CD4-positive, alpha-beta T cell treated with Interleukin-4 for 1 hour (primary cell): ENCODE results near the gene KBTBD3.
A peak's percentile ranks its signal among the peaks of the same experiment; 100 is the strongest.

ENCODE experiments used
- DNase-seq, 2 donors: peaks; one replicate each; pipeline ENCODE4 v3.0.0-alpha.2; 2020 to 2022

Gene KBTBD3

DNA sequence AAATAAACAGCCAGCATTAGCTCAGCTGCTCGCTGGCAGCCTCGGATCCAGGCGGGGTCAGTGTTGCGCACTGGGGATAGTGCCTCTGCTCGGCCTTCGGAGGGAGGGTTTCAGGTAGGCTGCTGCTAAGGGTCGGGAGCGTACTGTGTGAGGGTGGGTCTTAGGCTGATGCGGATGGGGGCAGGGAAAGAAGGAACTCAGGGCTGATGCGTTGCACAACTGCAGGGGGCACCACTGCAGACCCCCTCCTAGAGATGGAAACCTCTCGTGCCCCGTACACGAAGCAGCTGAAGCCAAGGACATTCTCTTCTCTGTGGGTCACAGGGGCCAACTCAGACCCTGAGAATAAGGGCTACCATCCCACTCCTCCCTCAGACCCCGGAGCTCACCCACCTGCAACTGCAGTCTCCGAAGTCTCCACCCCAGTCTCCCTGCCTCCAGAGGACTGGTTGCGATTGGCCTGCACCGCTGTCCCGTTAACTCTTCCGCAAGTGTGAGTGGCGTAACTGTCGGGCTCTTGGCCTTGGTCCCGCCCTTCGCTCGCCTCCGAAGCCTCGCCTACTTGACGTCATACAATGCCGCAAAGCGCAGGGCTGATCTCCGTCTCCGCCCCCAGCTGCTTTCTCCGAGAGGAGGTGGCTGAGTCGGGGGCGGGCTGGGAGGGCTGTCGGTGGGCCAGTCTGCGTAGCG lies at the start of gene KBTBD3:
Gene KBTBD3 (minus strand): TSS at position 429 of the 690 bp plus-strand sequence. CDS start 18,250 bp downstream, outside the sequence.
- DNase-seq = peak; percentile 99

- DNase-seq = no peak
Measured at GRCh38 chr11:106121570-106122320, 44.6 kb upstream of the KBTBD3 start.

DNA sequence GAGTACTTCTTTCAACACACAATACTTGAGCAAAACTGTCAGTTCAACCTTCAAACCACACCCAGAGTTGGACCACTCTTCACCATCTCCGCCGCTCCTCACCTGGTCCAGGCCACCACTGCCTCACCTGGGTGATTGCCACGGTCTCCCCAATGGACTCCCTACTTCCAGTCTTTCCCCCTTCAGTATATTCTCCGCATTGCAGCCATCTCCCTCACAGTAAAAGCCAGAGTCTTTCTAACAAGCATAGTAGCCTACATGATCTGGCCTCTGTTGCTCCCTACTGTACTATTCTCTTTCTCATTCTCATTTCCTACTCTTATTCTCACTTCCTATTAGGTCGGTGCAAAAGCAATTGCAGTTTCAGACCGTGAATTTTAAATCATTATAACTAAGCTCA lies 28.8 kb upstream of the KBTBD3 start:
- no peak for DNase-seq

- no peak for DNase-seq
Measured at GRCh38 chr11:106101819-106102218, 24.7 kb upstream of the KBTBD3 start.

DNA sequence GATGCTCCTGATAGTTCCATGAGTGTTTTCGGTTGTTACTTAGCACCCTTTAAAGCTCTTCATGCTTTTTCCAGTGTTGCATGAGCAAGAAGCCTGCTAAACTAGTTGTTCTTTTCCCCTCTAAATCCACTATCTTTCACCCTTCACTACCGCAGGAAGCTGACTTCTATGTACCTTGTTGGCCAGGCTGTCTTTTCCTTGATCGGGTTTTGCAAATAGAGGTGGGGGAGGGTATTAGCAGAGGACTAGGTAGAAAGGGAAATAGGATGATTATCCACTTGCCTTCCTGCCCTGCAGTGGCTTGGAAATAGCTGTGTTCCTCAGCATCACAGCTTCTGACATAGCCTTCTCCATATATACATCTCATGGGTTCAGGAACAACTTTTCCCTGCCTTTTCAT lies 24.2 kb upstream of the KBTBD3 start:
- no peak for DNase-seq

GRCh38 chr11:106098893-106099553 lies 21.9 kb upstream of the KBTBD3 start:
- no peak for DNase-seq

DNA sequence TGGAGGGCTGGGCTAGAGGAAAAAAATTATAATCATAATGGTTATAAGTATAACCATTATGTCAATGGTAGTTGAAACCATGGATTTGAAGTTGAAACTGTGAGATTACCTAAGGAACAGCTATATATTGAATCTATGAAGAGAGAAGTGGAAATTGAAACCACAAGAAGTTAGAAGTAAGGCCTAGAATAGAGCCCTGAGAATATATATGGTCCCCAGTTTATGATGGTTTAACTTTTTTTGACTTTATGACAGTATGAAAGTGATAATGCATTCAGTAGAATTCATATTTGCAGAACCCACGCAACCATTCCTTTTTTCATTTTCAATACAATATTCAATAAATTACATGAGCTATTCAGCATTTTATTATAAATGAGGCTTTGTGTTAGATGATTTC lies 15.3 kb upstream of the KBTBD3 start:
- DNase-seq = no peak

- DNase-seq = no peak
Measured at GRCh38 chr11:106091480-106092123, 14.5 kb upstream of the KBTBD3 start.

DNA sequence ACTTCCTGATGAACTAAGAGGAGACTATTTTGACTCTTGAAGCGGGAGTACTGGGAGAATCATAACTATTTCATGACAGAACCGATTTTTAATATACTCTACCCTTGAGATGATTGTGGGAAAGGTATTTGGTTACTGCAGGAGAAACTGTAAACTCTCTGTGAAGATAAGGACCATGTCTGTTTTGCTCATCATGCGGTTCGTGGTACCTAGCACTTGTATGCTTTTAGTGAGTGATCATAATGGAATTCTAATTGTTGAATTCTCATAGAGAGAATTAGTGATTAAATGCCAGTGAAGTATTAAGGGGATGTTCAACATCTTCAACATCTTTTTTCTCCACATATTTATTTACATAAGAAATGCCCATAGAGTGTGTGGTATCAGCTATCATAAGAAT lies 11.7 kb upstream of the KBTBD3 start:
- no peak for DNase-seq

DNA sequence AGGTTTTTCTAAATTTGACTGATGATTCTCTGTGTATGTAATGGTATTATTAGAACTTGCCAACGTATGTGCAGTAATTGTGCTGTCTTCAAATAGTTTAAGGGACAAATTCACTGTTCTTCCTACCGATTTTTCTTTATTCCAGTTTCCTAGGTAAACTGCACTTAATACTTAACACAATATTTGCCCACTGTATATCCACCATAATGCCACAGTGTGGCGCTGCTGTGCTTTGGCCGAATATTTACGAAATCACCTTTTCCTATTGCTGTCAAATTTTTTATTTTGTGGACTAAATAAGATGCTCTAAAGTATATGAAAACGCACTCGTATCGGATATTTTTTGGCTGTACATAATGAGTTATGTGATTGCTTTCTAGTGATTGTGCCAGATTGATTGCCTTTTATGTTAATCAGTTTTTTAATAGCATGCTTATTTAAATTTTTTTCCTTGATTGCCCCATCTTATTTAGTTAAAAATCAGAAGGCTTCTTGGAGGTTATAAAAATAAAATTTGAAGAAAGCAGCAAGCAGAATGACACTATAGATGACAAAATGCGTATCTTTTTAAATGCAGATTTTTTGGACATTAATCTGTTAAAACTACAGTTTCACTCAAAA lies 10.8 kb upstream of the KBTBD3 start:
- DNase-seq = peak; percentile 37 to 54

- no peak for DNase-seq
Measured at GRCh38 chr11:106086850-106087249, 9.7 kb upstream of the KBTBD3 start.

- DNase-seq = no peak
Measured at GRCh38 chr11:106086135-106086534, 9.0 kb upstream of the KBTBD3 start.

DNA sequence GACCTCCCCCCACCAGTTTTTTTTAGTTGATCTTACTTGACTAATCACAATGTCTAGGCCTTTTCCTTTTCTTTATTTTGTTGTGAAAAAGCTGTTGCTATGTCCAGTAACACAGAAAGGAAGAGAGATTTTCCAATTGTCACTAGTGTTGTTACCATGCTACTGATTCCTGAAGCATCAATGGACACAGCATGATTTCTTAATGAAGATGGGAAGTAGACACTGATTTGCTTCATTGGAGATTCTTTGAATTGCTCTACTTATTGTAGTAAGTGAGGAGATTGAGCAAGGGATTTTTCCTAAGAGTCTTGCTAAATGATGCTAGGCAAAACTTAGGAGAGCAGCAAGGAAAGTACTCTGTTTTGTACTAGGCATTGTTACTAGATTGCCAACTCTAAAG lies 4.9 kb upstream of the KBTBD3 start:
- DNase-seq = no peak

GRCh38 chr11:106077609-106078455 lies 685 bp upstream of the KBTBD3 start, which contains the start of gene AASDHPPT:
Gene AASDHPPT, plus strand, starts transcription at chr11:106077662. Its CDS starts 49 bp downstream, at chr11:106077711.
- DNase-seq = no peak

DNA sequence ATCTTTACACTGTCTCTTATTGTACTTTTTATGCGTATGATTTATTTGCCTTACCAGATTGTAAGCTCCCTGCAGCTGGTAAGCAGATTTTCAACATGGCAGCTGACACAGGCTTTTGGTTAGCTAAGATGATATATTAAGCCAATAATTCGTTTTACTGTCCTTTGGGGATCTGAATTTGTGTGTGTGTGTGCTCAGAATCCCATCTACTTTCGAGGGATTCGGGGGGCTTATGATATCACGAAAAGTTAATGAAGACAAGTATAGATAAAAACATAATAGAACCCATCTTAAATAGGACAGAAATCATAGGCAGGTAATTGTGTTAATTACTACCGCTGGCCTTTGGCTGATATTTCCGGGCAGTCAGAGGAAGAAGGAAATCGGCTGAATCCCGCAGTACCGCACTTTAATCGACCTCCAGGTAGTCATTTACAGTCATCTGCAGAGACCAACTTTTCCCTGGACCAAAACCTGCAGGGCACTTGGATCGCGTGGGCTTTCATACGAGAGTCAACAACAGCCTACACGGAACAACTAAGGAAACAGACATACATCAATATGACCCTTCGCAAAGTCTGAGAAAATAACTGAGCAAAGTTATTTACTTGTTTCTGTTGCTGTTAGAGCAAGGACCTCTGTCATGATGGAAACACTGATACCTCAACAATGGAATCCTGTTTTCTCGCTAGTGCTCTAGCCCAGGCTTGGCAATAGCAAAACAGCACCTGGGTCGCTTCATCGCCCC lies 802 bp downstream of the KBTBD3 start:
- no peak for DNase-seq

GRCh38 chr11:106072804-106073203 lies 4.3 kb downstream of the KBTBD3 start:
- no peak for DNase-seq

- no peak for DNase-seq
Measured at GRCh38 chr11:106070606-106071005, 6.5 kb downstream of the KBTBD3 start.

DNA sequence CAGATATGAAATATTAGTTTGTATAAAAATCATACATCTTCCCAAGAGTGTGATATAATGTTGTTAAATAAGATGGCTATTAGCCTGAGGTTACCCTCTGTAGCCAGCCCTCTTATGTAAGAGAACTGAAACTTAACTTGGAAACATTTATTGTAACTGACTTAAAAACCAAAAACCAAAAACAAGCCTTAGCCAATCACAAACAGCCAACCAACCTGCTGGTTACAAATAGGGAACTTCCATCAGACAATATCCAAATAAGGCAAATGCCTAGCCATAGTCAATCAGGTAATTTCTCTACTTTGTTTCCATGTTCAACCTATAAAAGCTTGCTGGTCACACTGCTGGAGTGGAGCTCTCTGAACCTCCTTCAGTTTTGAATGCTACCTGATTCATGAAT lies 14.1 kb downstream of the KBTBD3 start:
- DNase-seq = no peak

GRCh38 chr11:106061954-106062949 lies 14.9 kb downstream of the KBTBD3 start:
- DNase-seq = no peak
